ENCODE data around the gene PIK3CB.

DNA sequence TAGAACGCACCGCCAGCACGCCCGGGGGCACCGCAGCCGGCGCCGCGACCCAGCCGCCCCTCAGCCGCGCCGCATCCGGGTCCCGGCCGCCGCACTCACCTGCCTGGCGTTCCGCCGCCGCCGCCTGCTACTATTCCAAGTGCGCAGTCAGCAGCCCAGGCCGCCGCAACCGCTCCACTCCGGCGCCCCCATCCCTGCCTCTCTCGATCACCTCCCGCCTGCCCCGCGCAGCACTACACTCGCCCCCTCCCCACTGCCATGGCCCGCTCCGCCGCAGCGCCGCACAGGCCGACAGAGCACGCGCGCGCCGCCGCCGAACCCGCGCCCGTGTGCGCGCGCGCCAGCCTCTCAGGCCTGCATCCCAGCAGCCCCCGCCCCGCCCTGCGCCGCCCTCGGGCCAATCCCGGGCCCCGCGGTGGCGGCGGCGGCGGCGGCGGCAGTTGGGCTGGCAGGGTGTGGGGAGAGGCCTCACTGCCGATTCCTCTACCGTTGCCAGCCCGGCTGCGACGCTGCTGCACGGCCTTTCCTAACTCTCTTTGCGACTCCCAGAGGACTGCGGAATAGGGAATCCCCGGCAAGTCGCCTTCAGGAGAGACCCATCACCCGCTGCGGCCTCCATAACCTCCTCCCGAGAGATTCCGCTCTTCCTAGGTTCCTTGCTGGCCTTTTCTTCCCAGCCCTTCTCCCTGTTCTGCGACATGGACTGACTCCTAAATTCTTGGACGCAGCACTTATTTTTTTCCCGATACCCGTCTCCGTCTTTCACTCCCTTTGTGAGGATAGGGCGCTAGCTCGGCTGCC, at the start of gene PIK3CB:
- no peak for TF ChIP-seq TCF7L2 (IDR thresholded peaks at IDR 0.05; ENCODE audit: low read depth, low read length)
- TF ChIP-seq, protein P1, sequence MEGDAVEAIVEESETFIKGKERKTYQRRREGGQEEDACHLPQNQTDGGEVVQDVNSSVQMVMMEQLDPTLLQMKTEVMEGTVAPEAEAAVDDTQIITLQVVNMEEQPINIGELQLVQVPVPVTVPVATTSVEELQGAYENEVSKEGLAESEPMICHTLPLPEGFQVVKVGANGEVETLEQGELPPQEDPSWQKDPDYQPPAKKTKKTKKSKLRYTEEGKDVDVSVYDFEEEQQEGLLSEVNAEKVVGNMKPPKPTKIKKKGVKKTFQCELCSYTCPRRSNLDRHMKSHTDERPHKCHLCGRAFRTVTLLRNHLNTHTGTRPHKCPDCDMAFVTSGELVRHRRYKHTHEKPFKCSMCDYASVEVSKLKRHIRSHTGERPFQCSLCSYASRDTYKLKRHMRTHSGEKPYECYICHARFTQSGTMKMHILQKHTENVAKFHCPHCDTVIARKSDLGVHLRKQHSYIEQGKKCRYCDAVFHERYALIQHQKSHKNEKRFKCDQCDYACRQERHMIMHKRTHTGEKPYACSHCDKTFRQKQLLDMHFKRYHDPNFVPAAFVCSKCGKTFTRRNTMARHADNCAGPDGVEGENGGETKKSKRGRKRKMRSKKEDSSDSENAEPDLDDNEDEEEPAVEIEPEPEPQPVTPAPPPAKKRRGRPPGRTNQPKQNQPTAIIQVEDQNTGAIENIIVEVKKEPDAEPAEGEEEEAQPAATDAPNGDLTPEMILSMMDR (IDR thresholded peaks at IDR 0.05): no peak; the same call in 1 of the 2 replicates
